Motor neuron (in vitro differentiated cells): ENCODE results near the gene RHOU. TPM values are rescaled to one million over a fixed set of nuclear protein-coding genes. Genes with fewer than 3 reads are reported as not detected.
"Not testable (repeated sequence)": the region's sequence is repeated elsewhere in the genome, so short reads cannot be mapped to it uniquely, and the experiment has no call there.

Source experiments
- ATAC-seq, 8 experiments: fragments of 200-7000 bp; cut with Tn5 transposase; replicated peaks in 6 of 8; 2 replicates each; pipeline ENCODE4 v1.8.0; 2021; ENCODE audit warnings: mild to moderate bottlenecking in 8 of 8, moderate library complexity in 8 of 8
- H3K27ac ChIP-seq, 2 donors: fragments of 250-450 bp; sonication (Bioruptor Pico); 2 replicates each; pipeline ENCODE4 v1.9.0; 2021; ENCODE audit warnings: antibody characterized with exemption in 2 of 2, mild to moderate bottlenecking in 2 of 2, moderate library complexity in 1 of 2
- H3K4me1 ChIP-seq, 2 donors: fragments of 250-450 bp; sonication (Bioruptor Pico); replicated peaks in 1 of 2; 2 replicates each; pipeline ENCODE4 v1.6.1; 2021; ENCODE audit warnings: antibody characterized with exemption in 2 of 2, mild to moderate bottlenecking in 2 of 2, moderate library complexity in 1 of 2
- H3K4me3 ChIP-seq, 5 donors: fragments of 250-450 bp; sonication (Bioruptor Pico); 2 replicates each; pipeline ENCODE4 v1.9.0; 2021; ENCODE audit warnings: antibody characterized with exemption in 5 of 5, mild to moderate bottlenecking in 5 of 5, moderate library complexity in 4 of 5
- WGBS, 10 experiments: fragments of 450-650 bp; shearing (Covaris generic); methylation state at CpG; one replicate each; pipeline ENCODE4 v1.0.0; 2022; 5-methylcytosine and 5-hydroxymethylcytosine counted together
- in situ Hi-C, 9 experiments: fragments of 400-800 bp; cut with MboI; loops; one replicate each; pipeline ENCODE4 v1.15.0; 2021; ENCODE audit warnings: low sequenced_read_pairs in 9 of 9, low pct_unique_long_range_greater_than_20kb in 2 of 9; ENCODE audit not compliant: unreplicated experiment in 9 of 9
- total RNA-seq, 8 experiments: library from RNA; unstranded; fragments of 300-600 nt; gene quantifications; 2 replicates each; pipeline versions ENCODE4 v1.2.3 to v1.2.4, GENCODE V29; 2022

The RHOU gene
- total RNA-seq, 8 experiments from 2014 or later = 3.3 to 51.6 (median 21.2) TPM

- in situ Hi-C loops = no loop called here
- no peak overlapping the region for H3K27ac ChIP-seq
- no peak for ATAC-seq
- H3K4me3 ChIP-seq = no peak overlapping the region
- peaks cover 7 to 20% of the 10 kb centered on the region in 2 donors for H3K4me1 ChIP-seq
- WGBS, 10 experiments = 7 to 100% (median 88%) methylated on average over 2 to 10 of the region's 12 CpGs; no CpG with 5 or more reads in 2 of the 10 experiments
Measured at GRCh38 chr1:228768355-228769000, 33.2 kb downstream of the RHOU start.

DNA sequence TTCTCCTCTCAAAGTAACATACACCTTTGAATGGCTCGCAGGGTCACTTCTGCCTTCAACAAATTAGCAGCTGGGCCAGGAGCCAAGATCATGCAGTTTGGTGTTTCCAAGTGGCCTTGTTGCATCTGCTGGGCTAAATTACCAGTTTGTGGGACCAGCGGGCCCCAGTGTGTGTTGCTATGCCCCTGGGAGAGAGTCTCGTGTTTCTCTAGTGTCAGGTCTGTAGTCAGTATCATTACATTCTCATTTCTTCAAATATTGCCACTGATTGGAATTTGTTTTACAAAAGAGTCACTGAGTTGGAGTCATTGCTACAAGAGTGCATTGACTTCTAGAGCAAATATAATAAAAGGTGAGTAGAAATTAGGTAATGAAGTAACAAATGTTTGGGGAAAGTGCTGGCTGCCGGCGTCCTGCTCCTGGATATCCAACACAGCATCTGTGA, 35.5 kb downstream of the RHOU start:
- in situ Hi-C loops = no loop called here
- WGBS, 10 experiments = 60 to 94% (median 81%) methylated on average over 1 to 5 of the region's 5 CpGs; no CpG with 5 or more reads in 2 of the 10 experiments
- no peak overlapping the region for H3K27ac ChIP-seq
- H3K4me3 ChIP-seq = no peak overlapping the region
- ATAC-seq = no peak
- H3K4me1 ChIP-seq = peaks cover 7 to 16% of the 10 kb centered on the region in 2 donors

DNA sequence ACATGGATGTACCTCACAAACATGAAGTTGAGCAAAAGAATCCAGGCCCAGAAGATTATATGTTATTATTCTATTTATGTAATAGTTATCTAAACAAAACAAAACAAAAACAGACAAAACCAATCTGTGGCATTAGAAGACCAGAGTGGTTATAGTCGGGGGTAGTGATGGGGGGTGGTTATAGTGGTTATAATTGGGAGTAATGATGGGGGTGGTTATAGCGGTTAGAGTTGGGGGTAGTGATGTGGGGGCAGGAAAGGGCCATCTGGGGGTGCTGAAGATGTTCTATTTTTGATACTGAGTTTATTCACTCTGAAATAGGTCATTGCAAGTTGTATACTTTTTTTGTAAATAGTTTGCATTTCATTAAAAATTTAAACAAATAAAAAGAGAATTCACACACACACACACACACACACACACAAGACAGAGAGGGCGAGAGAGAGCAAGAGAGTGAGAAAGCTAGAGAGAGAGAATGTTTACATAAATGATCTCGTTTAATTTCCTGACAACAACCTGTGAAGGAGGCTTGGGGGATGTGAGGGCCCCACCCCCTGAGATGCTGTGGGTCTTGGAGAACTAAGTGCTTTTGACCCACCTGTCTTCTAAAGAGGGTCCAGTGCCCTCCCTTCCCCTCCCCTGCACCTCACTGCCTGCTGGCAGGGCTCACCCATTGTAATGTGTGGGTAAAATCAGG, 37.4 kb downstream of the RHOU start:
- 0 to 100% (median 80%) methylated on average over 1 to 4 of the region's 4 CpGs; no CpG with 5 or more reads in 6 of the 10 experiments for WGBS, 10 experiments
- peaks cover 7 to 16% of the 10 kb centered on the region in 2 donors for H3K4me1 ChIP-seq
- H3K27ac ChIP-seq = no peak overlapping the region
- ATAC-seq = no peak
- no peak overlapping the region for H3K4me3 ChIP-seq
- in situ Hi-C loops = no loop called here

DNA sequence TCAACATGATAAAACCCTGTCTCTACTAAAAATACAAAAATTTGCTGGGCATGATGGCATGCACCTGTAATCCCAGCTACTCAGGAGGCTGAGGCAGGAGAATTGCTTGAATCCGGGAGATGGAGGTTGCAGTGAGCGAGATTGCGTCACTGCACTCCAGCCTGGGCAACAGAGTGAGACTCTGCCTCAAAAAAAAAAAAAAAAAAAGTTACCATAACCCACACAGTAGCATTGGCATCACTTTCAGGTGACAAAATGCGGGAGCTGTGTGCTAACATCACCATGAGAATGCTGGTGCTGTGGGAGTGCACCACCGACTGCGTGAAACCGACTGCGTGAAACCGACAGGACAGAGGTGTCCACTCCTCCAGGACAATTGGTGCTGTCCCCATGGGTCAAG, 40.7 kb downstream of the RHOU start:
- peaks cover 9 to 15% of the 10 kb centered on the region in 2 donors for H3K4me1 ChIP-seq
- H3K4me3 ChIP-seq, in situ Hi-C loops, ATAC-seq, H3K27ac ChIP-seq: not testable (repeated sequence)
- 40 to 100% (median 92%) methylated on average over 1 to 9 of the region's 9 CpGs; no CpG with 5 or more reads in 1 of the 10 experiments for WGBS, 10 experiments

GRCh38 chr1:228776449-228776848, 41.2 kb downstream of the RHOU start:
- in situ Hi-C loops = no loop called here
- peaks cover 14 to 20% of the 10 kb centered on the region in 2 donors for H3K4me1 ChIP-seq
- H3K4me3 ChIP-seq = no peak overlapping the region
- no peak for ATAC-seq
- H3K27ac ChIP-seq = no peak overlapping the region
- 47 to 100% (median 87%) methylated on average over 1 to 2 of the region's 2 CpGs; no CpG with 5 or more reads in 4 of the 10 experiments for WGBS, 10 experiments

GRCh38 chr1:228777236-228777635, 42.0 kb downstream of the RHOU start:
- peaks cover 13 to 17% of the 10 kb centered on the region in 2 donors for H3K4me1 ChIP-seq
- in situ Hi-C loops = no loop called here
- 29 to 88% (median 80%) methylated on average over 2 to 4 of the region's 4 CpGs for WGBS, 10 experiments
- H3K27ac ChIP-seq = no peak overlapping the region
- no peak overlapping the region for H3K4me3 ChIP-seq
- no peak for ATAC-seq

GRCh38 chr1:228778026-228778425, 42.7 kb downstream of the RHOU start:
- no peak for ATAC-seq
- Histone ChIP-seq H3K27ac (no peak overlapping the region), H3K4me1 (peaks cover 11 to 13% of the 10 kb centered on the region in 2 donors), H3K4me3 (no peak overlapping the region)
- WGBS, 10 experiments = 25 to 100% (median 84%) methylated on average over 1 of the region's 1 CpG; no CpG with 5 or more reads in 2 of the 10 experiments
- in situ Hi-C loops = no loop called here

GRCh38 chr1:228778466-228778865, 43.2 kb downstream of the RHOU start:
- in situ Hi-C loops = no loop called here
- no peak overlapping the region for H3K27ac ChIP-seq
- no peak overlapping the region for H3K4me3 ChIP-seq
- WGBS, 10 experiments = 0 to 95% (median 80%) methylated on average over 1 to 3 of the region's 3 CpGs; no CpG with 5 or more reads in 1 of the 10 experiments
- no peak for ATAC-seq
- peaks cover 9 to 12% of the 10 kb centered on the region in 2 donors for H3K4me1 ChIP-seq

DNA sequence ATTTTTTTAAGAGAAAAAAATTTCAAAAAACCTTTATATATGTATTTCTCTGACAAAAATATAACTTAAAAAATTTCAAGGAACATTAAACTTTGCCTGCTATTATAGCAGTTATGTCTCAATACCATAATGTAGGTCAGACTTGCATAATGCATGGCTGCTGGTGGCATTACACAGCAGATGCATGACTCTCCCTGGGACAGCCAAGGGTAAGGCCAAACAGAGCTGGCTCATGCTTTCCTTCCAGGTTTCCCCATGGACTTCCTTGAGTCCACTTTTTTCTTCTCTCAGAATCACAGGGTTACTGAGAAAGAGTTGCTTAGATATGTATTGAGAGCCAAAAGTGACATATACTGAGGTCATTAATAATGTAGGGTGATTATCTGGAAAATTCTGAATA, 43.7 kb downstream of the RHOU start:
- Histone ChIP-seq H3K4me1 (peaks cover 9 to 12% of the 10 kb centered on the region in 2 donors), H3K27ac (no peak overlapping the region), H3K4me3 (no peak overlapping the region)
- in situ Hi-C loops = no loop called here
- peak in 2 of 8 experiments; percentile 43 to 50 for ATAC-seq

GRCh38 chr1:228781161-228781808, 46.0 kb downstream of the RHOU start:
- H3K27ac ChIP-seq = no peak overlapping the region
- ATAC-seq = peak in 5 of 8 experiments; percentile 77 to 90 (median 85)
- in situ Hi-C loops = no loop called here
- WGBS, 10 experiments = 24 to 93% (median 66%) methylated on average over 1 to 8 of the region's 8 CpGs; no CpG with 5 or more reads in 1 of the 10 experiments
- H3K4me1 ChIP-seq = peaks cover 9 to 12% of the 10 kb centered on the region in 2 donors
- no peak overlapping the region for H3K4me3 ChIP-seq

GRCh38 chr1:228781809-228782661, 46.8 kb downstream of the RHOU start:
- no peak overlapping the region for H3K27ac ChIP-seq
- ATAC-seq = peak in 2 of 8 experiments; percentile 3 to 8
- in situ Hi-C loops = no loop called here
- H3K4me3 ChIP-seq = no peak overlapping the region
- peaks cover 9 to 12% of the 10 kb centered on the region in 2 donors for H3K4me1 ChIP-seq
- WGBS, 10 experiments = 43 to 92% (median 63%) methylated on average over 2 to 9 of the region's 10 CpGs; no CpG with 5 or more reads in 2 of the 10 experiments

GRCh38 chr1:228782662-228783417, 47.6 kb downstream of the RHOU start:
- Histone ChIP-seq H3K27ac (no peak overlapping the region), H3K4me3 (no peak overlapping the region), H3K4me1 (peaks cover 9 to 12% of the 10 kb centered on the region in 2 donors)
- in situ Hi-C loops = no loop called here
- 70 to 100% (median 91%) methylated on average over 1 to 5 of the region's 5 CpGs; no CpG with 5 or more reads in 2 of the 10 experiments for whole genome bisulfite sequencing, 10 experiments
- peak in 3 of 8 experiments; percentile 26 to 50 (median 37) for ATAC-seq
